Activated CD4-positive, alpha-beta memory T cell treated with anti-CD3 and anti-CD28 coated beads, Interleukin-2, amount 10 ng/mL, durations not matched to agents 7 days and 5 days (primary cell): ENCODE results near the gene TBC1D16. TPM values are rescaled to one million over a fixed set of nuclear protein-coding genes. Genes with fewer than 3 reads are reported as not detected.

Source experiments
- CTCF ChIA-PET: fragments of 350-600 bp; sonication (Branson Sonifier 250); formaldehyde crosslinking; loops from one replicate; lab custom pipeline; 2021; ENCODE audit warnings: antibody characterized with exemption, inconsistent platforms; lab: Charles Lee
- POLR2A ChIA-PET: fragments of 350-600 bp; sonication (Branson Sonifier 250); formaldehyde crosslinking; loops from one replicate; lab custom pipeline; 2021; ENCODE audit warnings: antibody characterized with exemption; lab: Charles Lee
- DNase-seq: peaks from one replicate; pipeline ENCODE4 v3.0.0-alpha.2; 2020
- H3K27ac Mint-ChIP-seq: one replicate; pipeline ENCODE4 v1.8.0; 2021; ENCODE audit warnings: mild to moderate bottlenecking, mixed read lengths
- H3K27me3 Mint-ChIP-seq: one replicate; pipeline ENCODE4 v1.8.0; 2021; ENCODE audit warnings: mixed read lengths
- H3K36me3 Mint-ChIP-seq: one replicate; pipeline ENCODE4 v1.8.0; 2021; ENCODE audit warnings: low read depth, mixed read lengths
- H3K4me1 Mint-ChIP-seq: one replicate; pipeline ENCODE4 v1.8.0; 2021; ENCODE audit warnings: mixed read lengths
- H3K4me3 Mint-ChIP-seq: one replicate; pipeline ENCODE4 v1.8.0; 2021; ENCODE audit warnings: mild to moderate bottlenecking, mixed read lengths
- H3K9me3 Mint-ChIP-seq: one replicate; pipeline ENCODE4 v1.8.0; 2021; ENCODE audit warnings: mixed read lengths
- total RNA-seq, 2 experiments: library from RNA; stranded (reverse); gene quantifications; one replicate each; pipeline ENCODE4 v1.2.3, GENCODE V29; 2021

TBC1D16 gene
- total RNA-seq, 2 experiments from 2014 or later, result 0.63 TPM

- ChIA-PET CTCF (no interaction called here), POLR2A (no interaction called here)
- H3K4me3 Mint-ChIP-seq, result no peak overlapping the region
- no peak overlapping the region for H3K27ac Mint-ChIP-seq
- no peaks in the 10 kb centered on the region for H3K36me3 Mint-ChIP-seq
- no peaks in the 10 kb centered on the region for H3K4me1 Mint-ChIP-seq
- H3K9me3 Mint-ChIP-seq, result no peaks in the 10 kb centered on the region
- peaks cover 7% of the 10 kb centered on the region for H3K27me3 Mint-ChIP-seq
- no peak for DNase-seq
These were observed 50.8 kb downstream of the TBC1D16 start for GRCh38 chr17:79984877-79985276.

- H3K27ac Mint-ChIP-seq, result no peak overlapping the region
- peaks cover 7% of the 10 kb centered on the region for H3K27me3 Mint-ChIP-seq
- no peak overlapping the region for H3K4me3 Mint-ChIP-seq
- H3K36me3 Mint-ChIP-seq, result no peaks in the 10 kb centered on the region
- H3K4me1 Mint-ChIP-seq, result no peaks in the 10 kb centered on the region
- no peak for DNase-seq
- POLR2A ChIA-PET, result no interaction called here
- CTCF ChIA-PET, result interaction anchor here (0.6 to 0.7 kb wide), 2 partner anchors 129 to 167 kb away, joined by 3 to 4 read pairs; no protein-coding TSS in a partner anchor
- no peaks in the 10 kb centered on the region for H3K9me3 Mint-ChIP-seq
These were observed 51.4 kb downstream of the TBC1D16 start for GRCh38 chr17:79984045-79984840.

DNA sequence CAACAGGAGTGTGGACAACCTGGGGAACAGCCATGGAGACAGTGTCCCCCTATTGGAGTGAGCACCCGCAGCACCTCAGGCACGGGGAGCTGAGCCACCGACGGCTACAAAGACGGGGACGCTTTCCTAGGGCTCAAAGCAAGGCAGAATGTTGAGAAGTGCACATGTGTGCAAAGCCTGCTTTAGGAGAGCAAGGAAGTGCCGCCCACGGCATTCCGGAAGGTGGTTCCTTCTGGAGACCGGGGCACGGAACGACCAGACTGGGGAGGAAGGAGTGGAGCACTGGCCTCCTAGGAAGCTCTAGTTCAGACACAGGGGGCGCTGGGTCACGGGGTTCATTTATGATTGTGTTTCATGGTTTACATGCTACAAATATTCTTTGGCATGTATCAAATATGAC lies 52.2 kb downstream of the TBC1D16 start:
- no peak for DNase-seq
- Mint-ChIP-seq H3K4me3 (no peak overlapping the region), H3K27ac (no peak overlapping the region), H3K9me3 (no peaks in the 10 kb centered on the region), H3K4me1 (no peaks in the 10 kb centered on the region), H3K27me3 (peaks cover 4% of the 10 kb centered on the region), H3K36me3 (no peaks in the 10 kb centered on the region)
- CTCF ChIA-PET, result interaction anchor here (0.5 kb wide), 1 partner anchor 116 kb away, joined by 3 read pairs; no protein-coding TSS in a partner anchor
- POLR2A ChIA-PET, result no interaction called here

GRCh38 chr17:79982986-79983385 lies 52.7 kb downstream of the TBC1D16 start:
- POLR2A ChIA-PET, result no interaction called here

DNA sequence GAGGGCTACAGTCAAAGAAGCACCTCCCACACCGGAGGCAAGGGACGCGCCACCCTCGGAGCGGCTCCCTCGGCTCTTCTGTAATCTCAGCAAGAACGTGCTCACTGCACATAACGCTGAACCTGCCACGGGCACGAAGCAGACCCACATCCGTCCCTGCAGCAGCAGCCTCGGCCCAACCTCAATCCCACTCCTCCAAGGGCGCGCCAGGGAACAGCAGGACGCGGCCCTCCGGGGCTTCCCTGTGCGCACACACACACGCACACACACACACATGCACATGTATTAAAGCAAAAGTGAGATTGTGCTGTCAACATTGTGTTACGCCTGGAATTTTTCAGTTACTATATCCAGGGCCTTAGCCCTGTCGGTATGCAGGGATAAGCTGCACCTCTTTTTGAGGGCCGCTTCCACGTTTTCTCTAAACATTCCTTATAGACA lies 54.0 kb downstream of the TBC1D16 start:
- no peaks in the 10 kb centered on the region for H3K9me3 Mint-ChIP-seq
- no peak for DNase-seq

More at GRCh38 chr17:79982986-79983385, 52.7 kb downstream of the TBC1D16 start:
- Mint-ChIP-seq H3K27ac (no peak overlapping the region), H3K9me3 (no peaks in the 10 kb centered on the region), H3K4me1 (no peaks in the 10 kb centered on the region), H3K27me3 (no peaks in the 10 kb centered on the region), H3K4me3 (no peak overlapping the region), H3K36me3 (no peaks in the 10 kb centered on the region)
- CTCF ChIA-PET, result interaction anchor here (0.5 kb wide), 1 partner anchor 116 kb away, joined by 3 read pairs; no protein-coding TSS in a partner anchor
- no peak for DNase-seq

GRCh38 chr17:79981090-79981489 lies 54.6 kb downstream of the TBC1D16 start:
- no peaks in the 10 kb centered on the region for H3K4me1 Mint-ChIP-seq
- ChIA-PET POLR2A (no interaction called here), CTCF (no interaction called here)
- H3K27me3 Mint-ChIP-seq, result no peaks in the 10 kb centered on the region
- H3K9me3 Mint-ChIP-seq, result no peaks in the 10 kb centered on the region
- DNase-seq, result no peak
- no peak overlapping the region for H3K4me3 Mint-ChIP-seq
- H3K36me3 Mint-ChIP-seq, result no peaks in the 10 kb centered on the region
- no peak overlapping the region for H3K27ac Mint-ChIP-seq

More for the DNA sequence above, 54.0 kb downstream of the TBC1D16 start:
- Mint-ChIP-seq H3K36me3 (no peaks in the 10 kb centered on the region), H3K4me1 (no peaks in the 10 kb centered on the region), H3K27me3 (no peaks in the 10 kb centered on the region), H3K4me3 (no peak overlapping the region), H3K27ac (no peak overlapping the region)
- ChIA-PET POLR2A (no interaction called here), CTCF (no interaction called here)

- POLR2A ChIA-PET, result no interaction called here
These were observed 55.2 kb downstream of the TBC1D16 start for GRCh38 chr17:79980246-79981043.

DNA sequence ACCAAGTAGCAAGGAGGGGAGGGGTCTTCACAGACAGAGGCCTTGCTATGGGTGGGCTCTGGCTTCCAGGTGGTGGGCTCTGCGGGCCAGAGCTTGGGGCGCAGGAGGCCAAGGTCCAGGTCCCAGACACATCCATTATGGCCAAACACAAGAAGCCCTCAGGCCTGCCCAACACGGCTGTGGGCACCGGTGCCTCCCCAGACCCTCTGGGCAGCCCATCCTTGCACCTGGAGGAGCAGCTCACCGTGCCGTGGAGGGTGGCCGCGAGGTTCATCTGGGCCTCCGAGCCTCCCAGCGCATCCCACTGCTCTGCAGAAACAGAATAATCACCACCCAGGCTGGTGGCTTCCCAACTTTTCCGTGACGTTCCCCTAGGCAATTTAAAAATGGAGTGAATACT lies 55.9 kb downstream of the TBC1D16 start:
- CTCF ChIA-PET, result interaction anchor here (0.6 kb wide), 1 partner anchor 15 kb away, joined by 3 read pairs; no protein-coding TSS in a partner anchor
- H3K27me3 Mint-ChIP-seq, result no peaks in the 10 kb centered on the region
- no peak overlapping the region for H3K27ac Mint-ChIP-seq

More at GRCh38 chr17:79980246-79981043, 55.2 kb downstream of the TBC1D16 start:
- no peak for DNase-seq
- no peaks in the 10 kb centered on the region for H3K4me1 Mint-ChIP-seq
- H3K9me3 Mint-ChIP-seq, result no peaks in the 10 kb centered on the region
- no peaks in the 10 kb centered on the region for H3K36me3 Mint-ChIP-seq
- no peaks in the 10 kb centered on the region for H3K27me3 Mint-ChIP-seq
- CTCF ChIA-PET, result no interaction called here
- H3K4me3 Mint-ChIP-seq, result no peak overlapping the region
- H3K27ac Mint-ChIP-seq, result no peak overlapping the region

DNA sequence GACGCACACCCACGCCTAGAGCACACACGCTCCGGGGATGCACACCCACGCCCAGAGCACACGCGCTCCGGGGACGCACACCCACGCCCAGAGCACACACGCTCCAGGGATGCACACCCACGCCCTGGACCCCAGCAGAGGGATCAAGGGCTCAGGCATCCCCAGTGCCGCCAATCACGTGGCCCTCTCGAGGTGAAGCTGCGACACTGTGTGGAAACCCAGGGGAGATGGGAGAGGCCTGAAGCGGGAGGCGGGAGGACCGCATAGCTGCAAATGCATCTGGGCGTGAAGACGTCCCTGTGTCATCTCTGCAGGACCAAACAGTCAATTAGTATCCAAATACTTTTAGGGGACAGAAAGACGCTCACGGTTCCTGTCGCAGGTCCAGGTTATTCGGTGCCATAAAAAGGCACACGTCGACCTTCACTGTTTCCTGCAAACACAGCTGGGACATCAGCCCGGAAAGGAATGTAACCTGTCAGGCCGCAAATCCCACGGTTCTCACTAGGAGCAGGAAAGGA lies 56.4 kb downstream of the TBC1D16 start:
- no peaks in the 10 kb centered on the region for H3K27me3 Mint-ChIP-seq
- ChIA-PET CTCF (interaction anchor here (0.6 kb wide), 1 partner anchor 14 kb away, joined by 3 read pairs; no protein-coding TSS in a partner anchor), POLR2A (no interaction called here)
- H3K36me3 Mint-ChIP-seq, result no peaks in the 10 kb centered on the region
- H3K4me3 Mint-ChIP-seq, result no peak overlapping the region
- no peak for DNase-seq
- no peaks in the 10 kb centered on the region for H3K9me3 Mint-ChIP-seq
- H3K4me1 Mint-ChIP-seq, result no peaks in the 10 kb centered on the region
- no peak overlapping the region for H3K27ac Mint-ChIP-seq

More for the DNA sequence above, 55.9 kb downstream of the TBC1D16 start:
- DNase-seq, result no peak
- no peaks in the 10 kb centered on the region for H3K9me3 Mint-ChIP-seq
- H3K4me3 Mint-ChIP-seq, result no peak overlapping the region
- no peaks in the 10 kb centered on the region for H3K36me3 Mint-ChIP-seq
- no peaks in the 10 kb centered on the region for H3K4me1 Mint-ChIP-seq
- POLR2A ChIA-PET, result no interaction called here

- CTCF ChIA-PET, result no interaction called here
- H3K27me3 Mint-ChIP-seq, result no peaks in the 10 kb centered on the region
- H3K9me3 Mint-ChIP-seq, result no peaks in the 10 kb centered on the region
- no peak for DNase-seq
- no peak overlapping the region for H3K4me3 Mint-ChIP-seq
- no peak overlapping the region for H3K27ac Mint-ChIP-seq
- no peaks in the 10 kb centered on the region for H3K4me1 Mint-ChIP-seq
- POLR2A ChIA-PET, result no interaction called here
- no peaks in the 10 kb centered on the region for H3K36me3 Mint-ChIP-seq
These were observed 57.2 kb downstream of the TBC1D16 start for GRCh38 chr17:79978548-79978855.

DNA sequence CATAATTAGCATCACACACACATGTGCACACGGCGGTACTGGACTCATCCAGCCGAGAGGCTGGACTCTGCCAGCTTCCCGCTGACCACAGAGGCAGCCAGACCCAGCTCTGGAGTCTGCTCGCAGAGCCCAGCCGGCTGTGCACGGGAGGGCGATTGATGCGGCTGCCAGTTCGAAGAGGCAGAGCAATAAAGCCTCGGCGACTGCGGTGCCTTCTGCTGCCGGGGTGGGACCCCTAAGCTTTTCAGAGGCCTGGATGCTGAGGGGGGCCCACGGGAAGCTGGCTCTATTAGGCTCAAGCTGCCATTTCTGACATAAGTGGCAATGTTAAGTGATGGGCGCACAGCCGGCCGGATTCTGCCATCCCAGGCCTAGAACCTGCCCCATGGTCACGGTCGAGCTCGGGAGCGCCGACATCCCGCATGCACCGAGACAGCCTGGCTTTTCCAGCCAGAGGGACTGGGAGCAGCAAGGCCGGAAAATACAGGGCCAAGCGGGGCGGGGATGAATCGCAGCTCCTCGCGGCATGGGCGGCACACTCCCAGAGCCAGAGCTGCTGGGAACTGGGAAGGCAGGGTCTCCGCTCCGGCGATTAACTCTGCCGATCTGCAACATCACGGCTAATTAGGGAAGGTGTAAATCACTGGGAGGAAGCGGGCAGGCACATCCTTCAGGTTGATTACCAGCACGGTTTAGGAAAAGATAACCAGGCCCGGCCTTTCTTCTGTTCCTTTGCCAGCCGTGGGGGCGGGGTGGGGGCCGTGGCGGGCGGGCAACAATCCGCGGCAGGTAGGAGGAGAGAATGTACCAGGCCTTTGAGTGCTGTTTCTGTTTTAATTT lies 57.7 kb downstream of the TBC1D16 start:
- no peak for DNase-seq
- H3K9me3 Mint-ChIP-seq, result no peaks in the 10 kb centered on the region
- H3K36me3 Mint-ChIP-seq, result no peaks in the 10 kb centered on the region
- CTCF ChIA-PET, result no interaction called here
- H3K27ac Mint-ChIP-seq, result no peak overlapping the region
- H3K27me3 Mint-ChIP-seq, result no peaks in the 10 kb centered on the region
- POLR2A ChIA-PET, result no interaction called here
- no peak overlapping the region for H3K4me3 Mint-ChIP-seq
- no peaks in the 10 kb centered on the region for H3K4me1 Mint-ChIP-seq

DNA sequence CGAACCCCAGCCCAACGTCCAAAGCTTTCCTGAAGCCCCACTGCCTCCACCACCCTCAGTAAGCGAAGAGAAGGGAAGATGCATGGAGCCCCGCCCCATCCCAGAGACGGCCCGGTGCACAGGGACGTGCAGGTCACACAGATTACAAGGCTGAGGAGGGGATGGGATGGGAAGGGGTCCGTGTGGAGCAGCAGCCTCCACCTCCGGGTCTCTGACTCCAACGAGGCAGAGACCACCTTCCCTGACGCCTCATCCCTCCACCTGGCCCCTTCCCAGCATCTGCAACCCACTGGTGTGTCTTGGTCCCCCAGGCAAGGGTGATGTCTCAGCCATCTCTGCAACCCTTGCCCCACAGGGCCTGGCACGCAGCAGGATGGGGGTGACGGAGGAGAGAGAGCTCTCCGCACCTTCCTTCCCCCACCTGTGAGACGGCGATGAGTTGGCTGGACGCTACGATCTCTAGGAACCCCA lies 58.5 kb downstream of the TBC1D16 start:
- DNase-seq, result no peak
- H3K4me3 Mint-ChIP-seq, result no peak overlapping the region
- POLR2A ChIA-PET, result no interaction called here
- H3K9me3 Mint-ChIP-seq, result no peaks in the 10 kb centered on the region
- CTCF ChIA-PET, result no interaction called here
- H3K27ac Mint-ChIP-seq, result no peak overlapping the region
- H3K4me1 Mint-ChIP-seq, result no peaks in the 10 kb centered on the region
- no peaks in the 10 kb centered on the region for H3K27me3 Mint-ChIP-seq
- H3K36me3 Mint-ChIP-seq, result no peaks in the 10 kb centered on the region
